Loucy (cell line): ENCODE results near the gene PCSK4.

Source experiments
- H2AFZ ChIP-seq: fragments of 200-600 bp; sonication (generic); 2 replicates; pipeline ENCODE4 v1.6.0; 2016; ENCODE audit warnings: antibody characterized with exemption, mild to moderate bottlenecking, low read length, moderate library complexity
- H3F3A ChIP-seq: fragments of 200-600 bp; 2 replicates; pipeline ENCODE4 v1.6.0; 2016; ENCODE audit warnings: antibody characterized with exemption, low read depth, mild to moderate bottlenecking
- H3K27me3 ChIP-seq: fragments of 200-600 bp; sonication (generic); 2 replicates; pipeline ENCODE4 v1.6.1; 2014; ENCODE audit warnings: low read length, mild to moderate bottlenecking; ENCODE audit not compliant: insufficient read depth, poor library complexity, severe bottlenecking
- H3K36me3 ChIP-seq: fragments of 200-600 bp; sonication (generic); 2 replicates; pipeline ENCODE4 v1.6.1; 2016; ENCODE audit warnings: low read length; ENCODE audit not compliant: insufficient read depth
- H3K4me1 ChIP-seq: fragments of 200-600 bp; sonication (generic); 2 replicates; pipeline ENCODE4 v1.5.1; 2014; ENCODE audit warnings: low read length, mild to moderate bottlenecking; ENCODE audit not compliant: insufficient read depth, poor library complexity, severe bottlenecking
- H3K4me2 ChIP-seq: fragments of 200-600 bp; sonication (generic); 2 replicates; pipeline ENCODE4 v1.6.0; 2014; ENCODE audit warnings: antibody characterized with exemption, low read length, low read depth, mild to moderate bottlenecking; ENCODE audit not compliant: poor library complexity, severe bottlenecking
- H3K4me3 ChIP-seq: fragments of 200-600 bp; sonication (generic); 2 replicates; pipeline ENCODE4 v1.5.1; 2014; ENCODE audit warnings: low read length, mild to moderate bottlenecking, mixed read lengths; ENCODE audit not compliant: poor library complexity, severe bottlenecking
- H3K79me2 ChIP-seq: fragments of 200-600 bp; sonication (generic); 2 replicates; pipeline ENCODE4 v1.6.1; 2014; ENCODE audit warnings: low read length; ENCODE audit not compliant: insufficient read depth
- H3K9ac ChIP-seq: fragments of 200-600 bp; sonication (generic); 2 replicates; pipeline ENCODE4 v1.6.0; 2014; ENCODE audit warnings: mild to moderate bottlenecking, low read depth, low read length, moderate library complexity; ENCODE audit not compliant: poor library complexity, severe bottlenecking
- H3K9me2 ChIP-seq: fragments of 200-600 bp; sonication (generic); replicated peaks from 2 replicates; pipeline ENCODE4 v1.6.1; 2016; ENCODE audit warnings: low read depth, low read length, mixed read lengths
- H3K9me3 ChIP-seq: fragments of 200-600 bp; sonication (generic); 2 replicates; pipeline ENCODE4 v1.6.1; 2014; ENCODE audit warnings: mild to moderate bottlenecking, antibody characterized with exemption, low read length, low read depth; ENCODE audit not compliant: insufficient read depth
- H4K20me1 ChIP-seq: fragments of 200-600 bp; sonication (generic); 2 replicates; pipeline ENCODE4 v1.6.0; 2014; ENCODE audit warnings: antibody characterized with exemption, low read length, mild to moderate bottlenecking; ENCODE audit not compliant: insufficient read depth, poor library complexity, severe bottlenecking
- CTCF ChIP-seq: fragments of 200-600 bp; sonication (generic); conservative IDR thresholded peaks from 2 replicates; pipeline ENCODE4 v1.5.1; 2014; ENCODE audit warnings: mild to moderate bottlenecking, antibody characterized with exemption, low read length
- EZH2phosphoT487 ChIP-seq: fragments of 200-600 bp; IDR thresholded peaks from 2 replicates; pipeline ENCODE4 v1.6.1; 2018; ENCODE audit warnings: antibody characterized with exemption, mild to moderate bottlenecking, moderate library complexity, borderline replicate concordance

Gene PCSK4

DNA sequence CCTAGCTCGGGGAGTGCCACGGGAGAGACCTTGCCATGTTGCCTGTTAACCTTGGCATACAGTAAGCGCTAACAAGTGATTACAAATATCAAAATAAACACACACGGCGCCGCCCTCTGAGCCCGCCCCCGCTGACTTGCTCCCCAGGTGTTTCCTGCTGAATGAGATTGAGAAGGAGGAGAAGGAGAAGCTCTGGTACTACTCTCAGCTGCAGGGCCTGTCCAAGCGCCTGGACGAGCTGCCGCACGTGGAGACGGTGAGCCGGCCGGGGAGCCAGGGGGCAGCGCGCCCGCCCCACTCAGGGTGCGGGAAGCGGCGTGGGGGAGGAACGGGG lies 35.2 kb downstream of the PCSK4 start:
- Histone ChIP-seq H3K9ac (no peak overlapping the region), H3K4me2 (peak overlapping the region; percentile 55), H3K27me3 (no peaks in the 10 kb centered on the region), H3K4me3 (peak overlapping the region; percentile 24), H3F3A (no peaks in the 10 kb centered on the region), H4K20me1 (no peaks in the 10 kb centered on the region), H3K36me3 (no peaks in the 10 kb centered on the region), H3K9me2 (no peaks in the 10 kb centered on the region), H3K4me1 (peaks cover 8% of the 10 kb centered on the region), H3K79me2 (no peaks in the 10 kb centered on the region), H2AFZ (no peak overlapping the region), H3K9me3 (no peaks in the 10 kb centered on the region)
- TF ChIP-seq EZH2phosphoT487 (no peak), CTCF (no peak)

DNA sequence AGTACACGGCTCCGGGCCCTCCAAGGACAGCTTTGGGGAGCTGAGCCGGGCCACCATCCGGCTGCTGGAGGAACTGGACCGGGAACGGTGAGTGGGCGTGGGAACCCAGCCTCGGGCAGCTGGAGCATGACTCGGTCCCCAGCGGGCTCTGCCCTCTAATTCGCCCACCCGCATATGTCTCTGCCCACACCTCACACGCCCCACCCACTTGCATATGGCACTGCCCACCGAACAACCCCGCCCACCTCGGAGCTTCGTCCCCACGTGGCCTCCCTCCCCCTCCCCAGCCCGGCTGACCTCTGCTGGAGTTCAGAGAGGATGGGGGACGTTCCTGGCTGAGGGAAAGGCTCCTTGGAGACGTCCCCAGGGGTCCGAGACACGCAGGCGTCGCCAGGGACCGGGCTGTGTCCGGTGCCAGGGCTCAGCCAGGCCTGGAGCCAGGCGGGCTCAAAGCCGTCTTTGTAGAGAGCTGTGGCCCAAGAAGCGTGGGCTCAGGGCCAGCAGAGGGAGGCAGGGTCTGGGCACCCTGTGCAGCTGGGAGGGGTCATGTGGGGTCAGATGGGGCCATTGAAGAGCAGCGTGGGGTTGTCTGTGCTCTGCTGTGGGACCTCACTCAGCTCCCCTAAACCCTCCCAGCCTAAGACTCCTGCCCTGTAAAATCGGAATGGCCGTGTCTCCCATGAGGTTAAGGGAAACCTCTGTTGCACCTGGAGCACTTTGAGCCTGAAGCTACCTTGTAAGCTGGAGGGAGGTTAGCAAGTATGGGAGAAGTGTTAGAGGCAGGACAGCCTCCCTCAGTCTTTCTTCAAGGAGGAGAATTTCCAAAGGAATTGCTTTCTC lies 36.4 kb downstream of the PCSK4 start:
- Histone ChIP-seq H3K4me2 (no peak overlapping the region), H3K27me3 (no peaks in the 10 kb centered on the region), H3K4me1 (peaks cover 8% of the 10 kb centered on the region), H4K20me1 (no peaks in the 10 kb centered on the region), H3K36me3 (no peaks in the 10 kb centered on the region), H3F3A (no peaks in the 10 kb centered on the region), H3K79me2 (no peaks in the 10 kb centered on the region), H3K9me2 (no peaks in the 10 kb centered on the region), H3K9ac (no peak overlapping the region), H3K4me3 (no peak overlapping the region), H3K9me3 (no peaks in the 10 kb centered on the region), H2AFZ (no peak overlapping the region)
- no peak for TF ChIP-seq CTCF
- no peak for TF ChIP-seq EZH2phosphoT487

GRCh38 chr19:1452802-1453524 lies 37.2 kb downstream of the PCSK4 start:
- H3K27me3 ChIP-seq, result no peaks in the 10 kb centered on the region

More at GRCh38 chr19:1452802-1453524, 37.2 kb downstream of the PCSK4 start:
- Histone ChIP-seq H3K79me2 (no peaks in the 10 kb centered on the region), H3K4me2 (no peak overlapping the region), H4K20me1 (no peaks in the 10 kb centered on the region), H3K36me3 (no peaks in the 10 kb centered on the region), H3F3A (no peaks in the 10 kb centered on the region), H3K9me3 (no peaks in the 10 kb centered on the region), H3K9ac (no peak overlapping the region), H2AFZ (no peak overlapping the region), H3K4me3 (no peak overlapping the region), H3K9me2 (no peaks in the 10 kb centered on the region), H3K4me1 (peaks cover 8% of the 10 kb centered on the region)
- TF ChIP-seq CTCF (no peak), EZH2phosphoT487 (no peak)
